Smooth muscle cell of bladder (primary cell): Measurements from ENCODE around the gene MPP3. TPM values are rescaled to one million over a fixed set of nuclear protein-coding genes. Genes with fewer than 3 reads are reported as not detected.

Experiments used
- total RNA-seq: library from RNA; depleted of rRNA; stranded (reverse); fragments of >200 nt; gene quantifications from 2 replicates; pipeline ENCODE4 v1.2.3, GENCODE V29; 2014

MPP3 gene
- total RNA-seq: 7.8 and 10.0 TPM in 2 replicates

GRCh38 chr17:43832976-43833829 is at the start of gene MPP3:
TSS of gene MPP3 (minus strand) at chr17:43833146. CDS start at chr17:43831906, 1,240 bp downstream.

GRCh38 chr17:43846963-43847371 is 14.0 kb upstream of the MPP3 start, which contains the start of gene CD300LG:
TSS of gene CD300LG (plus strand) at chr17:43847176. CDS start at chr17:43847217, 41 bp downstream.

GRCh38 chr17:43780135-43780534 is 52.8 kb downstream of the MPP3 start, which contains the start of gene CFAP97D1:
TSS of gene CFAP97D1 (plus strand) at chr17:43780435. CDS start at chr17:43780463, 28 bp downstream.

GRCh38 chr17:43778337-43779144 is 54.4 kb downstream of the MPP3 start, which contains the start of gene DUSP3:
TSS of gene DUSP3 (minus strand) at chr17:43778977. CDS start at chr17:43778924, 53 bp downstream.

GRCh38 chr17:43758497-43759174 is 74.3 kb downstream of the MPP3 start, which contains the start of gene SOST:
TSS of gene SOST (minus strand) at chr17:43758791. CDS start at chr17:43758741, 50 bp downstream.

Other genes starting within 250 kb of the MPP3 start
- under 0.01 and 0.09 TPM in 2 replicates for gene MEOX1, start 171.2 kb downstream of the MPP3 start, total RNA-seq
- not detected in 2 replicates for gene SOST, start 74.4 kb downstream of the MPP3 start, total RNA-seq
- gene DUSP3, start 54.2 kb downstream of the MPP3 start, total RNA-seq: 38.4 and 59.7 TPM in 2 replicates
- gene CFAP97D1, start 52.7 kb downstream of the MPP3 start, total RNA-seq: under 0.01 TPM in 2 replicates
- gene CD300LG, start 14.0 kb upstream of the MPP3 start, total RNA-seq: not detected in 2 replicates
- gene MPP2, start 74.4 kb upstream of the MPP3 start, total RNA-seq: 2.0 and 3.0 TPM in 2 replicates
- gene PPY, start 109.3 kb upstream of the MPP3 start, total RNA-seq: not detected in 2 replicates
- not detected in 2 replicates for gene PYY, start 120.8 kb upstream of the MPP3 start, total RNA-seq
- 0.55 and 0.71 TPM in 2 replicates for gene NAGS, start 171.5 kb upstream of the MPP3 start, total RNA-seq
- gene TMEM101, start 181.8 kb upstream of the MPP3 start, total RNA-seq: 93.0 and 101 TPM in 2 replicates
- 23.4 and 26.3 TPM in 2 replicates for gene LSM12, start 233.5 kb upstream of the MPP3 start, total RNA-seq
- 15.4 and 18.9 TPM in 2 replicates for gene G6PC3, start 237.6 kb upstream of the MPP3 start, total RNA-seq